Activated naive CD4-positive, alpha-beta T cell treated with anti-CD3 and anti-CD28 coated beads, Interleukin-2, amount 50 U/mL, for 24 hours (primary cell): ENCODE results near the gene IQCH.
"Not testable (repeated sequence)": the region's sequence is repeated elsewhere in the genome, so short reads cannot be mapped to it uniquely, and the experiment has no call there.

ENCODE experiments used
- H3K27ac Mint-ChIP-seq: one replicate; pipeline ENCODE4 v1.8.0; 2021; ENCODE audit warnings: mild to moderate bottlenecking, mixed read lengths
- H3K27me3 Mint-ChIP-seq: one replicate; pipeline ENCODE4 v1.8.0; 2021; ENCODE audit warnings: mixed read lengths
- H3K36me3 Mint-ChIP-seq: one replicate; pipeline ENCODE4 v1.8.0; 2021; ENCODE audit warnings: mixed read lengths
- H3K4me1 Mint-ChIP-seq: one replicate; pipeline ENCODE4 v1.8.0; 2021; ENCODE audit warnings: mixed read lengths
- H3K4me3 Mint-ChIP-seq: one replicate; pipeline ENCODE4 v1.8.0; 2021; ENCODE audit warnings: mild to moderate bottlenecking, mixed read lengths
- H3K9me3 Mint-ChIP-seq: one replicate; pipeline ENCODE4 v1.8.0; 2021; ENCODE audit warnings: mixed read lengths

Gene IQCH

DNA sequence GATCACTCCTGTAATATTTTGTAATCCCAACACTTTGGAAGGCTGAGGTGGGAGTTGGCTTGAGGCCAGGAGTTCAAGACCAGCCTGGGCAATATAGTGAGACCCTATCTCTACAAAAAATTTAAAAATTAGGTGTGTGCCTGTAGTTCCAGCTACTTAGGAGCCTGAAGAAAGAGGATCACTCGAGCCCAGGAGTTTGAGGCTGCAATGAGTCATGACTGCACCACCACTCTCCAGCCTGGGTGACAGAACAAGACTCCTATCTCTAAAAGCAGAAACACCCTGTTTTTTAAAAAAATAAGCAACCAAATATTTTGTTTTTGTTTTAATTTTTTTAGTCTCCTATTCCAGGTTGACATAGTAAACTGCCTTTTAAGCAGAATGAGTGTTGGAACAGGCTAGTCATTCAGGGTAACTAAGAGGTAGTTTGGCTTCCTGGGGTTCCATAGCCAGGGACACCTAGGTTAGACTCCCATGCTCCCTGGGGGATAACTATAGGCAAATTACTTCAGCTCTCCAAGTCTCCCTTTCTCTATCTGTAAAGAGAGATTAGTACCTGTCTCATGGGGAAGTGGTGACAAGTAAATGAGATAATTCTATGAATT, 151.8 kb downstream of the IQCH start:
- Mint-ChIP-seq H3K27ac (no peak overlapping the region), H3K36me3 (no peaks in the 10 kb centered on the region), H3K4me1 (no peaks in the 10 kb centered on the region), H3K27me3 (no peaks in the 10 kb centered on the region), H3K9me3 (no peaks in the 10 kb centered on the region), H3K4me3 (no peak overlapping the region)

GRCh38 chr15:67407786-67408185, 153.2 kb downstream of the IQCH start:
- Mint-ChIP-seq H3K4me3 (no peak overlapping the region), H3K9me3 (no peaks in the 10 kb centered on the region), H3K27me3 (no peaks in the 10 kb centered on the region), H3K4me1 (no peaks in the 10 kb centered on the region), H3K27ac (no peak overlapping the region), H3K36me3 (no peaks in the 10 kb centered on the region)

- Mint-ChIP-seq H3K9me3 (no peaks in the 10 kb centered on the region), H3K36me3 (peaks cover 2% of the 10 kb centered on the region), H3K4me3 (no peak overlapping the region), H3K27ac (no peak overlapping the region), H3K4me1 (no peaks in the 10 kb centered on the region), H3K27me3 (no peaks in the 10 kb centered on the region)
These were observed 154.6 kb downstream of the IQCH start for GRCh38 chr15:67409175-67409574.

GRCh38 chr15:67411486-67411885, 156.9 kb downstream of the IQCH start:
- Mint-ChIP-seq H3K27me3 (no peaks in the 10 kb centered on the region), H3K4me3 (no peak overlapping the region), H3K9me3 (no peaks in the 10 kb centered on the region), H3K27ac (no peak overlapping the region), H3K4me1 (no peaks in the 10 kb centered on the region), H3K36me3 (peaks cover 4% of the 10 kb centered on the region)

GRCh38 chr15:67413770-67414390, 159.3 kb downstream of the IQCH start:
- Mint-ChIP-seq H3K4me1 (no peaks in the 10 kb centered on the region), H3K27me3 (no peaks in the 10 kb centered on the region), H3K9me3 (no peaks in the 10 kb centered on the region), H3K36me3 (peaks cover 4% of the 10 kb centered on the region), H3K27ac (peak overlapping the region; percentile 78), H3K4me3 (no peak overlapping the region)

DNA sequence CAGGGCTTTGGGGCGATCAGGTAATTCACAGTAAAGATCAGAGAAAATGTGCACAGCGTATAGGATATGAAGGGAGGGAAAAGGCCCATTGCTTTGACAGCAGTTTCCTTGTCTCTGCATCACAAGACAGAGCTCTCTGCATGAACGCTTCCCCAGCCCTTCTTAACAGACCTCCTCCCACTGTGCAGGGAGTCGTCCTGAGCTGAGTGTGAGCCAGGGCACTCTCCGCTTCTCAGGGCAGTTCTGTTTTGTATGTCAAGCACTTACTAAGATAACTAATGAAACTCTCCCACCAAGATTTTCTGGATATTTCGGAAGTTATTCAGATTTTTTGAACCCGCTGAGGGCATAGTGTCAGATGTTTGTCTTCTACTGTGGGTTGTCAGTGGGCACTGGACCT, 160.6 kb downstream of the IQCH start:
- no peak overlapping the region for H3K27ac Mint-ChIP-seq
- no peaks in the 10 kb centered on the region for H3K4me1 Mint-ChIP-seq
- peaks cover 4% of the 10 kb centered on the region for H3K36me3 Mint-ChIP-seq
- H3K27me3 Mint-ChIP-seq: no peaks in the 10 kb centered on the region
- no peaks in the 10 kb centered on the region for H3K9me3 Mint-ChIP-seq
- H3K4me3 Mint-ChIP-seq: no peak overlapping the region

- peaks cover 4% of the 10 kb centered on the region for H3K36me3 Mint-ChIP-seq
- H3K4me1 Mint-ChIP-seq: no peaks in the 10 kb centered on the region
- no peaks in the 10 kb centered on the region for H3K27me3 Mint-ChIP-seq
- no peak overlapping the region for H3K27ac Mint-ChIP-seq
- no peaks in the 10 kb centered on the region for H3K9me3 Mint-ChIP-seq
- H3K4me3 Mint-ChIP-seq: no peak overlapping the region
These were observed 162.3 kb downstream of the IQCH start for GRCh38 chr15:67416891-67417290.

DNA sequence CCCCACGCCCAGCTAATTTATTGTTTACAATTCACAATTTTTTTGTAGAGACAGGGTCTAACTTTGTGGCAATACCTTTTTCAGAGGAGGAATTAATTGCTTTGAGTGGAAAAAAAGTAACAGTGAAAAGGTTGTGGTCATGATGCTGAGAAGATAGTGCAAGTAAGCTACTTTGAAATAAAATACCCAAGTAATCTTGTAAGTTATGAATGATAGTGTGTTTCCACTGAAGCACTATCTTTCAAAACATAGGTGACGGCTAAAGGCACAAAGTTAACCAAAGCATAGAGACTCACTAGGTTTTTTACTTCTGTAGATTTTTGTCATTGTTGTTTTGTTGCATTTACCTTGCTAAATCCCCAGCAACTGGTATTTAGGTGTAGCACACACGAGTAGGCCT, 165.1 kb downstream of the IQCH start:
- Mint-ChIP-seq H3K36me3 (peaks cover 2% of the 10 kb centered on the region), H3K27ac (no peak overlapping the region), H3K4me3 (no peak overlapping the region), H3K27me3 (no peaks in the 10 kb centered on the region), H3K4me1 (no peaks in the 10 kb centered on the region), H3K9me3 (no peaks in the 10 kb centered on the region)

DNA sequence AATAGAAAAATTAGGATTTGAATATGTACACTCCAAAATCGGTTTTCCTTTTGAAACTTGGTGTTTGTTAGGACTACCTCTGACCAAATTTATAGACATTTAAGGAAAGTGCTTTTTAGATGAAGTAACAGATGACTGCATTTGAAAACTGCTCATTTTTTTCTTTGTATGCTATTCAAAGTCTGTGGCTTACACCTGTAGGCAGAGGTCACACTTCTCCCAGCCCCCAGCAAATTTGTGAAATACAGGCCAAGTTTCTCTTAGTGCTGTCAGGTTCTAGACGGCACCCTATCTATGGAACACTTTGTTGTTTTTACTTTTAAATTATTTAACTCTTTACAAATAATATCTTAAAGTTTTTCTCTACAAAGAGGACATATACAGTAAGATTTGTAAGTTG, 165.6 kb downstream of the IQCH start:
- Mint-ChIP-seq H3K9me3 (no peaks in the 10 kb centered on the region), H3K27ac (no peak overlapping the region), H3K4me3 (no peak overlapping the region), H3K27me3 (no peaks in the 10 kb centered on the region), H3K4me1 (no peaks in the 10 kb centered on the region), H3K36me3 (peaks cover 2% of the 10 kb centered on the region)

DNA sequence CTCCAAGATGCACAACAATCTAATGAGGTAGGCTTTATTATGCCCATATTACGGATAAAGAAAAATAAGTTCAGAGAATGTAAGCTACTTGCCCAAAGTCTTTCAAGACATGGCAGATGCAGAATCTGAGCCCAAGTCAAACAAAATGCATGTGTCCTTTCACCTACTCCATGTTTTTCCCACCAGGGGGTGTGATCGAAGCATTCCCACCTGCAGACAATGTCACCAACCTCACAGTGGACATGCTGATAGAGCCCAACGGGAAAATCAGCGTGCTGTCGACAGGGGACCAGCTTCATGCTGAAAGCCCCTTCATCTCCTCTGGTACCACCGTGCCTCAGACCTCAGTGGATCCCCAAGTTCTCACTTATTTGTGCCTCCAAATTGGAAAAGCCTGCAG, 166.5 kb downstream of the IQCH start:
- no peaks in the 10 kb centered on the region for H3K36me3 Mint-ChIP-seq
- no peaks in the 10 kb centered on the region for H3K27me3 Mint-ChIP-seq
- no peak overlapping the region for H3K4me3 Mint-ChIP-seq
- H3K9me3 Mint-ChIP-seq: no peaks in the 10 kb centered on the region
- no peak overlapping the region for H3K27ac Mint-ChIP-seq
- H3K4me1 Mint-ChIP-seq: no peaks in the 10 kb centered on the region

GRCh38 chr15:67422296-67422695, 167.7 kb downstream of the IQCH start:
- H3K4me3 Mint-ChIP-seq: no peak overlapping the region
- no peaks in the 10 kb centered on the region for H3K4me1 Mint-ChIP-seq
- no peaks in the 10 kb centered on the region for H3K36me3 Mint-ChIP-seq
- no peaks in the 10 kb centered on the region for H3K27me3 Mint-ChIP-seq
- no peak overlapping the region for H3K27ac Mint-ChIP-seq
- no peaks in the 10 kb centered on the region for H3K9me3 Mint-ChIP-seq

DNA sequence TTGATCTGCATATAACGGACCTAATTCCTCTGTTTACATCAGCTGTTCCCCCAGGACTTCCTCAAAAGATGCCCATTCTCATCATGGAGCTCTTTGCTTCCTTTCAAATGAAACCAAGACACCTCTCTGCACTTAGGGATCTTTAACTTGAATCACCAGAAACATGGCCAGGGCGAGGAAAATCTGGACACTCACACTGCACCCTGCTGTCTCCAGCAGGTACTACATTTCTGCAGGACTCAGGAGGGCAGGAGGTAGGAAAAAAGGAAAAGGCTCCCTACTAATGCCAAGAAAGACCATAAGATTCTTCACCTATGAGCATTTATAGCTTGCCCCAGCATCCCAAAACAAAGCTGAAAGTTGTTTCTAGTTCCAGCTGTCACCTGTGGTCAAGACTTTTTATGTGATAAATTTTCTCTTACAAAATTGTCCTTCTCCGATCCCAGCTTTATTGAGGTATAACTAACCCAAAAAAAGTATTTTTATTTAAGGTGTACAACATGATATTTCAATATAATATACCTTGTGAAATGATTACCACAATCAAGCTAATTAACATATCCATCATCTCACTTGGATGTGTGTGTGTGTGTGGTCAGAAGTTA, 179.0 kb downstream of the IQCH start:
- H3K9me3 Mint-ChIP-seq: no peaks in the 10 kb centered on the region
- H3K36me3 Mint-ChIP-seq: peaks cover 5% of the 10 kb centered on the region
- H3K4me1 Mint-ChIP-seq: no peaks in the 10 kb centered on the region
- no peak overlapping the region for H3K27ac Mint-ChIP-seq
- H3K27me3 Mint-ChIP-seq: no peaks in the 10 kb centered on the region
- no peak overlapping the region for H3K4me3 Mint-ChIP-seq

GRCh38 chr15:67436351-67437250, 182.0 kb downstream of the IQCH start:
- H3K4me1 Mint-ChIP-seq, H3K36me3 Mint-ChIP-seq, H3K4me3 Mint-ChIP-seq, H3K9me3 Mint-ChIP-seq, H3K27ac Mint-ChIP-seq, H3K27me3 Mint-ChIP-seq: not testable (repeated sequence)

GRCh38 chr15:67444100-67444499, 189.5 kb downstream of the IQCH start:
- Mint-ChIP-seq H3K36me3 (peaks cover 2% of the 10 kb centered on the region), H3K27ac (no peak overlapping the region), H3K4me3 (no peak overlapping the region), H3K4me1 (no peaks in the 10 kb centered on the region), H3K9me3 (no peaks in the 10 kb centered on the region), H3K27me3 (no peaks in the 10 kb centered on the region)

DNA sequence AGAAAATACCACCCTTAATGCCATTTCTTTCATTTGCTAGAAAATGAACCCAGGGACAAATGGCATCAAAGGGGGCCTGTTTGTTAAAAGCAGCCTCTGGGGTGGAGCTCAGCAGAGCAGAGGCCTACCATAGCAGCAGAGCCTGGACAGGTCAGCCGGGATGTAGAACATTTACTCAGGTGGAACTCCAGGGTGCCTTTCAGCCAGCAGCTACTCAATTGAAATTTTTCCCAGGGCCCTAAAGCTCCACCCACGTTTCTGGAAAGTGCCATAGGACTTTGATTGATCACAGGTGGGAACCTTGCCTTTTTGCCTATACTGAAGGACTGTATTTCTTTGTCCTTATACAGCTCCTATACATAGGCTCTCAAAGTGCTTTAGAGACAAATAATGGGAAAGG, 191.9 kb downstream of the IQCH start:
- Mint-ChIP-seq H3K4me3 (no peak overlapping the region), H3K4me1 (no peaks in the 10 kb centered on the region), H3K27ac (no peak overlapping the region), H3K36me3 (no peaks in the 10 kb centered on the region), H3K9me3 (no peaks in the 10 kb centered on the region), H3K27me3 (no peaks in the 10 kb centered on the region)

- H3K36me3 Mint-ChIP-seq, H3K4me1 Mint-ChIP-seq, H3K9me3 Mint-ChIP-seq, H3K4me3 Mint-ChIP-seq, H3K27ac Mint-ChIP-seq, H3K27me3 Mint-ChIP-seq: not testable (repeated sequence)
These were observed 193.8 kb downstream of the IQCH start for GRCh38 chr15:67448372-67448771.
